Right lobe of liver (tissue), 6 donors: Measurements from ENCODE around the gene OSBPL2. TPM values are rescaled to one million over a fixed set of nuclear protein-coding genes. Genes with fewer than 3 reads are reported as not detected.

Experiments
- ATAC-seq, 4 donors: fragments of 200-7000 bp; cut with Tn5 transposase; one replicate each; pipeline ENCODE4 v1.9.1; 2020; ENCODE audit warnings: mild to moderate bottlenecking in 4 of 4, moderate library complexity in 4 of 4
- DNase-seq, 3 donors: peaks; one replicate each; pipeline ENCODE4 v3.0.0-alpha.2; 2020
- H3K27ac ChIP-seq, 3 donors: fragments of 200-600 bp; one replicate each; pipeline ENCODE4 v1.8.0; 2022
- H3K27me3 ChIP-seq, 2 donors: fragments of 200-600 bp; one replicate each; pipeline ENCODE4 v1.8.0; 2022
- H3K36me3 ChIP-seq, 4 donors: fragments of 200-600 bp; sonication (generic) in 1 of 4; one replicate each; pipeline versions ENCODE4 v1.5.1 to v1.8.0; 2017 to 2022; ENCODE audit warnings: control low read depth in 1 of 4
- H3K4me1 ChIP-seq, 4 donors: fragments of 200-600 bp; sonication (generic) in 1 of 4; one replicate each; pipeline versions ENCODE4 v1.5.1 to v1.8.0; 2017 to 2022; ENCODE audit warnings: control low read depth in 1 of 4
- H3K4me3 ChIP-seq, 3 donors: fragments of 200-600 bp; one replicate each; pipeline ENCODE4 v1.8.0; 2022
- H3K9me3 ChIP-seq, 4 donors: fragments of 200-600 bp; sonication (generic) in 1 of 4; one replicate each; pipeline versions ENCODE4 v1.5.1 to v1.8.0; 2017 to 2022; ENCODE audit warnings: control low read depth in 1 of 4
- POLR2A ChIP-seq: fragments of 450-650 bp; IDR thresholded peaks from one replicate; pipeline ENCODE4 v1.6.1; 2017; ENCODE audit warnings: antibody characterized with exemption, mild to moderate bottlenecking
- WGBS: methylation state at CpG from one replicate; pipeline ENCODE4 v1.1.6; 2018; ENCODE audit warnings: low coverage, low lambda C conversion rate; ENCODE audit not compliant: insufficient coverage; ENCODE audit errors: missing lambda C conversion rate; 5-methylcytosine and 5-hydroxymethylcytosine counted together
- intact Hi-C, 2 donors: fragments of 100-400 bp; cut with DNase I; formaldehyde crosslinking; loops; one replicate each; pipeline versions ENCODE4 v1.11.2 to v1.14.1; 2022
- total RNA-seq, 6 experiments: library from RNA; depleted of rRNA in 2 of 6; stranded (reverse); fragments of >200 nt in 2 of 6; fragmentation: NEBNext Ultra II Directional in 3 of 6; extraction: Animal tissue kit (Norgen Biotek cat#: 25700) in 3 of 6; gene quantifications; one replicate each; pipeline versions ENCODE4 v1.1.0 to v1.2.4, GENCODE V29; 2016 to 2023
- TF ChIP-seq, protein P1 (sequence below), 4 donors: fragments of 200-600 bp in 3 of 4; fragments of 450-650 bp in 1 of 4; IDR thresholded peaks; one replicate each; pipeline versions ENCODE4 v1.5.1 to v1.8.0; 2016 to 2022; ENCODE audit warnings: antibody characterized with exemption in 4 of 4, mild to moderate bottlenecking in 2 of 4
- donor health status: DM: no; HTN: yes; CAD: no.
- donor health status: DM: no; HTN: no; CAD: no.
- donor health status: DM: no; HTN: no; CAD: no.
- donor health status: DM: no; HTN: yes; CAD: no.
- donor health status: DM: no; HTN: yes; CAD: no.

OSBPL2 gene
- total RNA-seq, 6 experiments from 2014 or later = 15.6 to 27.8 (median 21.2) TPM

- 63% methylated on average over 13 of the region's 29 CpGs for WGBS
Observed at GRCh38 chr20:62308102-62308822, 69.9 kb downstream of the OSBPL2 start.

GRCh38 chr20:62309198-62309944, 71.0 kb downstream of the OSBPL2 start:
- DNase-seq = no peak
- Histone ChIP-seq H3K9me3 (no peaks in the 10 kb centered on the region), H3K27ac (no peak overlapping the region), H3K27me3 (no peaks in the 10 kb centered on the region), H3K4me1 (peaks cover 0 to 21% (median 7%) of the 10 kb centered on the region in 4 donors), H3K36me3 (peaks cover 0 to 52% (median 19%) of the 10 kb centered on the region in 4 donors), H3K4me3 (no peak overlapping the region)
- intact Hi-C loops = loop anchor here (5.0 to 10.0 kb wide), 2 partner anchors 45 to 68 kb away; no protein-coding TSS in a partner anchor
- no peak for TF ChIP-seq POLR2A
- TF ChIP-seq, protein P1, sequence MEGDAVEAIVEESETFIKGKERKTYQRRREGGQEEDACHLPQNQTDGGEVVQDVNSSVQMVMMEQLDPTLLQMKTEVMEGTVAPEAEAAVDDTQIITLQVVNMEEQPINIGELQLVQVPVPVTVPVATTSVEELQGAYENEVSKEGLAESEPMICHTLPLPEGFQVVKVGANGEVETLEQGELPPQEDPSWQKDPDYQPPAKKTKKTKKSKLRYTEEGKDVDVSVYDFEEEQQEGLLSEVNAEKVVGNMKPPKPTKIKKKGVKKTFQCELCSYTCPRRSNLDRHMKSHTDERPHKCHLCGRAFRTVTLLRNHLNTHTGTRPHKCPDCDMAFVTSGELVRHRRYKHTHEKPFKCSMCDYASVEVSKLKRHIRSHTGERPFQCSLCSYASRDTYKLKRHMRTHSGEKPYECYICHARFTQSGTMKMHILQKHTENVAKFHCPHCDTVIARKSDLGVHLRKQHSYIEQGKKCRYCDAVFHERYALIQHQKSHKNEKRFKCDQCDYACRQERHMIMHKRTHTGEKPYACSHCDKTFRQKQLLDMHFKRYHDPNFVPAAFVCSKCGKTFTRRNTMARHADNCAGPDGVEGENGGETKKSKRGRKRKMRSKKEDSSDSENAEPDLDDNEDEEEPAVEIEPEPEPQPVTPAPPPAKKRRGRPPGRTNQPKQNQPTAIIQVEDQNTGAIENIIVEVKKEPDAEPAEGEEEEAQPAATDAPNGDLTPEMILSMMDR (IDR thresholded peaks at IDR 0.05) = no peak
- no peak for ATAC-seq
- WGBS = 77% methylated on average over 9 of the region's 26 CpGs

More at GRCh38 chr20:62308102-62308822, 69.9 kb downstream of the OSBPL2 start:
- TF ChIP-seq, protein P1 (IDR thresholded peaks at IDR 0.05) = no peak
- no peak for TF ChIP-seq POLR2A
- H3K4me1 ChIP-seq = peaks cover 0 to 25% (median 11%) of the 10 kb centered on the region in 4 donors
- intact Hi-C loops = loop anchor here (5.0 to 10.0 kb wide), 2 partner anchors 47 to 69 kb away; no protein-coding TSS in a partner anchor
- no peak overlapping the region for H3K27ac ChIP-seq
- ATAC-seq (no peak), DNase-seq (no peak)
- H3K27me3 ChIP-seq = no peaks in the 10 kb centered on the region
- H3K9me3 ChIP-seq = no peaks in the 10 kb centered on the region
- no peak overlapping the region for H3K4me3 ChIP-seq
- H3K36me3 ChIP-seq = peaks cover 0 to 52% (median 19%) of the 10 kb centered on the region in 4 donors

GRCh38 chr20:62309947-62310756, 71.8 kb downstream of the OSBPL2 start:
- Histone ChIP-seq H3K4me3 (no peak overlapping the region), H3K9me3 (no peaks in the 10 kb centered on the region), H3K36me3 (peaks cover 0 to 47% (median 19%) of the 10 kb centered on the region in 4 donors), H3K4me1 (peaks cover 0 to 13% (median 3%) of the 10 kb centered on the region in 4 donors), H3K27me3 (no peaks in the 10 kb centered on the region), H3K27ac (no peak overlapping the region)
- ATAC-seq = no peak
- no CpG with 5 or more reads among the region's 29 CpGs for WGBS
- no peak for DNase-seq
- intact Hi-C loops = loop anchor here (5.0 to 10.0 kb wide), 2 partner anchors 45 to 67 kb away; no protein-coding TSS in a partner anchor
- TF ChIP-seq, protein P1 (IDR thresholded peaks at IDR 0.05) = no peak
- no peak for TF ChIP-seq POLR2A

- H3K27me3 ChIP-seq = no peaks in the 10 kb centered on the region
- H3K4me3 ChIP-seq = no peak overlapping the region
- DNase-seq = no peak
- TF ChIP-seq POLR2A = no peak
- TF ChIP-seq, protein P1 (IDR thresholded peaks at IDR 0.05) = no peak
- H3K4me1 ChIP-seq = peaks cover 0 to 7% (median 0%) of the 10 kb centered on the region in 4 donors
- ATAC-seq = peak in 1 of 4 donors; percentile 18
- no peak overlapping the region for H3K27ac ChIP-seq
- intact Hi-C loops = no loop called here
- peaks cover 0 to 43% (median 17%) of the 10 kb centered on the region in 4 donors for H3K36me3 ChIP-seq
- no peaks in the 10 kb centered on the region for H3K9me3 ChIP-seq
- 40% methylated on average over 1 of the region's 25 CpGs for WGBS
Observed at GRCh38 chr20:62310757-62311121, 72.4 kb downstream of the OSBPL2 start.
